Activated T-cell treated with anti-CD3 and anti-CD28 coated beads, Interleukin-2, amount 50 U/mL, for 72 hours (primary cell): ENCODE data around the gene RAP1GAP2. TPM values are rescaled to one million over a fixed set of nuclear protein-coding genes. Genes with fewer than 3 reads are reported as not detected.
"Not testable (repeated sequence)": the region's sequence is repeated elsewhere in the genome, so short reads cannot be mapped to it uniquely, and the experiment has no call there.

Source experiments
- ATAC-seq, 2 donors: fragments of 150-1000 bp; cut with Tn5 transposase; replicated peaks in 1 of 2; 2 replicates each; pipeline ENCODE4 v1.10.0; 2021; ENCODE audit warnings: moderate library complexity in 2 of 2, mild to moderate bottlenecking in 1 of 2
- DNase-seq, 2 donors: peaks; one replicate each; pipeline ENCODE4 v3.0.0; 2021 to 2022; ENCODE audit warnings: mixed read lengths in 1 of 2
- H3K27ac Mint-ChIP-seq: one replicate; pipeline ENCODE4 v1.8.0; 2022; ENCODE audit warnings: mild to moderate bottlenecking, moderate library complexity, mixed read lengths
- H3K27me3 Mint-ChIP-seq: one replicate; pipeline ENCODE4 v1.8.0; 2022; ENCODE audit warnings: low read depth, mixed read lengths
- H3K36me3 Mint-ChIP-seq, 2 donors: one replicate each; pipeline ENCODE4 v1.8.0; 2022; ENCODE audit warnings: mixed read lengths in 2 of 2, mild to moderate bottlenecking in 1 of 2; ENCODE audit not compliant: insufficient read depth in 2 of 2
- H3K4me1 Mint-ChIP-seq: one replicate; pipeline ENCODE4 v1.8.0; 2022; ENCODE audit warnings: low read depth, mixed read lengths
- H3K4me3 Mint-ChIP-seq, 2 donors: one replicate each; pipeline ENCODE4 v1.8.0; 2022; ENCODE audit warnings: mild to moderate bottlenecking in 2 of 2, mixed read lengths in 2 of 2, moderate library complexity in 2 of 2
- H3K9me3 Mint-ChIP-seq, 2 donors: one replicate each; pipeline ENCODE4 v1.8.0; 2022; ENCODE audit warnings: mixed read lengths in 2 of 2
- total RNA-seq, 2 donors: library from RNA; stranded (reverse); gene quantifications; one replicate each; pipeline ENCODE4 v1.2.3, GENCODE V29; 2022

The RAP1GAP2 gene
- total RNA-seq, 2 donors from 2014 or later: 0.50 to 3.1 TPM

DNA sequence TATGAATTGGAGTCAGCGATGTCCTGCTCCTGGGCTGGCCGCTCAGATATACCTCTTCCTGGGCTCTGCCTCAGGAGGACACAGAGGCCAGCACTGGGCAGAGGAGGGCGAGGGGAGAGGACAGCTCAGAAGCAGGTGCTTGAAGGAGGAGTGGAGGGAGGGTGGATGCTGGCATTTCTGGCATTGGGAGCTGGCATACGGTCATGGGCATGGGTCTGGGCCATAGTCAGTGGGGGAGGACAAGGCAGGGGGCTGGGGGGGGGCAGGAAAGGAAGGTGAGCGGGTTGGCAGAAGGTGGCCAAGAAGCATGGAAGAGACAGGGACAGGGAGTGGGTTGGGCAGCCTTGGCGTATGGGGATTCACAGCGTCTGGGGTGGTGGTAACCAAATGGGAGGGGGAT is 16.7 kb upstream of the RAP1GAP2 start:
- ATAC-seq: no peak
- Mint-ChIP-seq H3K4me3 (no peak overlapping the region), H3K9me3 (no peaks in the 10 kb centered on the region), H3K27ac (no peak overlapping the region), H3K36me3 (no peaks in the 10 kb centered on the region), H3K4me1 (peaks cover 4% of the 10 kb centered on the region), H3K27me3 (peaks cover 29% of the 10 kb centered on the region)
- no peak for DNase-seq

DNA sequence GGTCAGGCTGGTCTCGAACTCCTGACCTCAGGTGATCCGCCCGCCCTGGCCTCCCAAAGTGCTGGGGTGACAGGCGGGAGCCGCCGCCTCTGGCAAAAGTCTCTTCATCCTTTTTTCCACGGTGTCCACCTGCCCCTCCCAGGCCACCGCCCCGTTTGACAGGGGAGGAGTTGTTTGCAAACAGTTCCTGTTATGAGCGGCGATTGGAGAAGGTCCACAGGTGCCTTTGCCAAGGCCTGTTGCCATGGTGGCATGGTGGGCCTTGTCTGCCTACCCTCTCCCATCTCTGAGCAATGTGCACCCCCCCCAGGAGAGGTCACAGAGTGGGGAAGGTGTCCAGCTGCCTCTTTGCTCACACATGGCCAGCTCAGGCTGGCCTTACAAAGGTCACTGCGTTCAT is 16.0 kb upstream of the RAP1GAP2 start:
- Mint-ChIP-seq H3K27ac (no peak overlapping the region), H3K27me3 (peaks cover 24% of the 10 kb centered on the region), H3K4me3 (no peak overlapping the region), H3K9me3 (no peaks in the 10 kb centered on the region), H3K4me1 (peaks cover 4% of the 10 kb centered on the region), H3K36me3 (no peaks in the 10 kb centered on the region)
- DNase-seq: no peak
- ATAC-seq: no peak

DNA sequence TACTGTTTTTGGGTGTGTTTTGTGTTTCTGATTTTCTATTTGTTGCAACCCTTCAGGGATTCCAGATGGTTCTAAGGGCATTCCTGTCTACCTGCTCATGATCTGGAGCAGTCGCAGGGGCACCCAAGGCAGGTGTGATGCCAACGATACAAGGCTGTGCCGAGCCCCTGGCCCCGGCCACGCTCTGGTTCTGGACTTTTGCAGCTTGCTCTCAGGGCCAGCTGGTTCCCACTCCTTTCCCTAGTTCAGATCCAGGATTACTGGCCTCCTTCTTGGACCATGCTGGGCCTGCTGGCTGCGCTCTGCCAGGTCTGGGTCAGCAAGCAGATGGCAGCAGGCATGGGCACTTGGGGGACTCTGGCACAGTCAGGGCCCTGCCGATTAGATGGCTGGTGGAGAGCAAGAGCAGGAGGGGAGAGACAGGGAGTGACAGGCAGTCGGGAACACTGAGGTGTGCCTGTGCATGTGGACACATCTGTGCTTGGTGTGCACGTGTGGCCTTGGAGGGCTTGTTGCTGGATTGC is 15.2 kb upstream of the RAP1GAP2 start:
- Mint-ChIP-seq H3K36me3 (no peaks in the 10 kb centered on the region), H3K27me3 (peaks cover 18% of the 10 kb centered on the region), H3K4me3 (no peak overlapping the region), H3K4me1 (peaks cover 4% of the 10 kb centered on the region), H3K9me3 (no peaks in the 10 kb centered on the region), H3K27ac (no peak overlapping the region)
- ATAC-seq (no peak), DNase-seq (no peak)

DNA sequence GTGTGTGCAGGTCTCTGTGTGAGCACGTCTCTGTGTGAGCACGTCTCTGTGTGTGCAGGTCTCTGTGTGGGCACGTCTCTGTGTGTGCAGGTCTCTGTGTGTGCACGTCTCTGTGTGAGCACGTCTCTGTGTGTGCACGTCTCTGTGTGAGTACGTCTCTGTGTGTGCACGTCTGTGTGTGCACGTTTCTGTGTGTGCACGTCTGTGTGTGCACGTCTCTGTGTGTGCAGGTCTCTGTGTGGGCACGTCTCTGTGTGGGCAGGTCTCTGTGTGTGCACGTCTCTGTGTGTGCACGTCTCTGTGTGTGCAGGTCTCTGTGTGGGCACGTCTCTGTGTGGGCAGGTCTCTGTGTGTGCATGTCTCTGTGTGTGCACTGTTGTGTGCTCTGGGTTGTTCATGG is 14.6 kb upstream of the RAP1GAP2 start:
- not testable (repeated sequence) for ATAC-seq, H3K36me3 Mint-ChIP-seq, H3K4me1 Mint-ChIP-seq

DNA sequence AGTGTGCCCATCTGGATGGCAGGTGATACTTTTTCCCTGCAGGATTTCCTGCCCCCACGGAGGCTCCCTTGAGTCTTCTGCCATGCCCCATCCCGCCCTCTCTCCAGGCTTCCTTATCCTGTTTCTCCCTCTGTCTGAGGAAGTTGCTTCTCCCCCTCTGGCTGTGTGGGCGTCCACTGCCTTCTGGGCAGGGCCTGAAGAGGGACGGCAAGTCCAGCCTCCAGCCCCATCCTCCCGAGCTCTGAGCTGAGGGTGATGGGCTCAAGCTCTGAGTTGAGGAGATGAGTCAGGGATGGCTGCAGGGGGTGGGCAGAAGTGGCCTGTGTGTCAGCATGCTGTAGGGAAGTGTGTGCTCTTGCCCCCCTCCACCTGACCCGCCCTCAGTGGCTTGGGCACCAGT is 14.2 kb upstream of the RAP1GAP2 start:
- DNase-seq (no peak), ATAC-seq (no peak)
- Mint-ChIP-seq H3K27ac (no peak overlapping the region), H3K27me3 (peaks cover 14% of the 10 kb centered on the region), H3K9me3 (no peaks in the 10 kb centered on the region), H3K36me3 (no peaks in the 10 kb centered on the region), H3K4me3 (no peak overlapping the region), H3K4me1 (peaks cover under 1% of the 10 kb centered on the region)

More for the DNA sequence above, 14.6 kb upstream of the RAP1GAP2 start:
- not testable (repeated sequence) for H3K27ac Mint-ChIP-seq, H3K4me3 Mint-ChIP-seq, DNase-seq, H3K9me3 Mint-ChIP-seq
- peaks cover 18% of the 10 kb centered on the region for H3K27me3 Mint-ChIP-seq

DNA sequence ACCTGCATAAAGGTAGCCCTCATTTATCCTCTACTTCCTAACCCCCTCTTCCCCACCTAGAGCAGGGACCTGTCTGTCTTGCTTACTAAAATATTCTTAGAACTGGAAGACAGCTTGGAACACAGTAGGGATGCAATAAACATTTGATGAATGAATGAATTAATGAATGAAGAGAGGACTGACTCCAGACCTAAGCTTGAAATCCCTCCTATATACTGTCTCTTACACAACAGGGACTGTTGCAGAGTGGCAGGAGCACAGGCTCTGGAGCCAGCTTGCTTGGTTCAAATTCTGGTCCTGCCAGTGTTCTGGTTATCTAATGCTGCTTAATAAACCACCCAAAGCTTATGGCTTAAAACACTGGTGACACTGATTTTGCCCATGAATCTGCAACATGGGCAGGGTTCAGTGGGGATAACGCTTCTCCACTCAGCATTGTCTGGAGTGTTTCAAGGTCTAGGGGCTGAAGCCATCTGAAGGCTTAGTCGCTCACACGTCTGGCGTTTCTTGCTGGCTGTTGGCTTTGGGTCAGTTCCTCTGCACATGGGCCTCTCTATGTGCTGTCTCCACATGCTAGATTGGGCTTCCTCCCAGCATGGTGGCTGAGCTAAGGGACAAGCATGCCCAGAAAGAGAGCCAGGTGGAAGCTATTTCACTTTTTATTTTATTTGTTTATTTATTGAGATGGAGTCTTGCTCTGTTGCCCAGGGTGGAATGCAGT is 12.8 kb upstream of the RAP1GAP2 start:
- ATAC-seq (no peak), DNase-seq (no peak)
- H3K27me3 Mint-ChIP-seq: peaks cover 5% of the 10 kb centered on the region
- no peak overlapping the region for H3K4me3 Mint-ChIP-seq
- no peaks in the 10 kb centered on the region for H3K4me1 Mint-ChIP-seq
- H3K27ac Mint-ChIP-seq: no peak overlapping the region
- no peaks in the 10 kb centered on the region for H3K36me3 Mint-ChIP-seq
- no peaks in the 10 kb centered on the region for H3K9me3 Mint-ChIP-seq

DNA sequence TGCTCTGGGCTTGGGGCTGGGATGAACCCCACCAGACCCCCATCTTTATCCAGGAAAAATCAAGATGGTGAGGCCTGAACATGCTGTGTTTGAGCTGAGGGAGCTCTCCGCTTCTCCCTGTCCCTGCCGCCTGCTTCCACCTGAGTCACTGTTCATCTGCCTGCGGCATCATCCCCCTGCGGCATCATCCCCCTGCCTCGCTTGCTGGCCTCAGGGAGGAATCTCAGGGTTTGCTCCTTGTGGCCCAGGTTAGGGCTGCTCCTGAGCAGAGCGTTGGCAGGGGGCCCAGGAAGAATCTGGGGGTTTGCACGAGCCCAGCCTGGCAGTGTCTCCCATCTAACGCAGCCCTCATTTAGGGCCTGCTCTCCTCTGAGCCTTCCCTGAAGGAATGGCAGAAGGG is 11.4 kb upstream of the RAP1GAP2 start:
- Mint-ChIP-seq H3K9me3 (no peaks in the 10 kb centered on the region), H3K27me3 (peaks cover 3% of the 10 kb centered on the region), H3K4me3 (no peak overlapping the region), H3K27ac (no peak overlapping the region), H3K36me3 (no peaks in the 10 kb centered on the region), H3K4me1 (no peaks in the 10 kb centered on the region)
- ATAC-seq (no peak), DNase-seq (no peak)

DNA sequence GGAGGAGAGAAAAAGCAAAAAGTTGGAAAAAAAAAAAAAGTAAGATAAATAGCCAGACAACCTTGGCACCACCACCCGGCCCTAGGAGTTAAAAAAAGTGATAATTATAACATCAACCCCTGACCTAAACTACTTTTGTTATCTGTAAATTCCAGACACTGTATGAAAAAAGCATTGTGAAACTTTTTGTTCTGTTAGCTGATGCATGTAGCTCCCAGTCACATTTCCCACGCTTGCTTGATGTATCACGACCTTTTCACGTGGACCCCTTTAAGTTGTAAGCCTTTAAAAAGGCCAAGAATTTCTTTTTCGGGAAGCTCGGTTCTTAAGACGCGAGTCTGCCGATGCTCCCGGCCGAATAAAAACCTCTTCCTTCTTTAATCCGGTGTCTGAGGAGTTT is 10.9 kb upstream of the RAP1GAP2 start:
- H3K9me3 Mint-ChIP-seq, DNase-seq, H3K4me3 Mint-ChIP-seq, H3K27ac Mint-ChIP-seq, H3K4me1 Mint-ChIP-seq, ATAC-seq, H3K36me3 Mint-ChIP-seq, H3K27me3 Mint-ChIP-seq: not testable (repeated sequence)

DNA sequence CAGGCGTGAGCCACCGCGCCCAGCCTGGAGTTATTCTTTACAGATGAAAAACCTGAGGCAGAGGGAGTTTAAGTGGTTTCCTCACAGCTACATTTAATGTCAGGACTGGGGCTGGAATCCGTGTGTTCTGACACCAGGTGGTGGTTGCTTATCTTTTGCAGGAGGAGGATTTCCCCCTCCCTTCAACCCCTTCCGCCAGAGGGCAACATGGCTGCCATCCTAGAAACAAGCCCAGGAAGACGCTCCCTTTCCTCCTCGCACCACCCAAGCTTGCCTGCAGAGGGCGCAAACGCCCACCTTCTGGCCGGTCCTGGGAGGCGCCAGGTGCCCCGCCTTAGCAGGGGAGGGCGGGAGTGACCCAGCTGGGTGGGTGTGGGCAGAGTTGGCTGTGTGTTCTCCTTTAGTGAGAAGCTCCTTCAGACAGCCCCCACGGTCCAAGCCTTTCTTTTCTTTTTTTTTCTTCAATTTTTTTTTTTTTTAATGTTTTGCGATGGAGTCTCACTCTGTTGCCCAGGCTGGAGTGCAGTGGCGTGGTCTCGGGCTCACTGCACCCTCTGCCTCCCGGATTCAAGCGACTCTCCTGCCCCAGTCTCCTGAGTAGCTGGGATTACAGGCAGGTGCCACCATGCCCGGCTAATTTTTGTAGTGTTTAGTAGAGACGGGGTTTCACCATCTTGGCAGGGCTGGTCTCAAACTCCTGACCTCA is 9.9 kb upstream of the RAP1GAP2 start:
- ATAC-seq (peak; percentile 98 to 99), DNase-seq (peak; percentile 89 to 93)
- Mint-ChIP-seq H3K4me1 (no peaks in the 10 kb centered on the region), H3K4me3 (peak overlapping the region in 1 of 2 donors; percentile 3), H3K27ac (no peak overlapping the region), H3K9me3 (no peaks in the 10 kb centered on the region), H3K36me3 (no peaks in the 10 kb centered on the region), H3K27me3 (peaks cover 14% of the 10 kb centered on the region)

DNA sequence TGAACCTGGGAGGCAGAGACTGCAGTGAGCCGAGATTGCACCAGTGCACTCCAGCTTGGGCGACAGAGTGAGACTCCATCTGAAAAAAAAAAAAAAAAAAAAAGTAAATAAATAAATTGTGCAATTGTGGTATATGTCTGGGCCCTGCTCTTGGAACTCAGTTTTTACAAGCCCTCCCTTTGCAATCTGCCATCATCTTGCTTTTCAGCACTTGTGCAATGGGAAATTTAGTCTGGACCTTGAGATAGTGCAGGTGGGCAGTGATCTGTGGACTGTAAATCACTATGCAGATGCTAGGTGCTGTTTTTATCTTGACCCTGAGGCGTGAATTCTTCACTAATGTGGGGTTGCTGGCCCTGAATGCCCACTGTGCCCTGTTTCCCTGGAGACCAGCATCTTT is 6.5 kb upstream of the RAP1GAP2 start:
- no peak overlapping the region for H3K4me3 Mint-ChIP-seq
- DNase-seq: no peak

DNA sequence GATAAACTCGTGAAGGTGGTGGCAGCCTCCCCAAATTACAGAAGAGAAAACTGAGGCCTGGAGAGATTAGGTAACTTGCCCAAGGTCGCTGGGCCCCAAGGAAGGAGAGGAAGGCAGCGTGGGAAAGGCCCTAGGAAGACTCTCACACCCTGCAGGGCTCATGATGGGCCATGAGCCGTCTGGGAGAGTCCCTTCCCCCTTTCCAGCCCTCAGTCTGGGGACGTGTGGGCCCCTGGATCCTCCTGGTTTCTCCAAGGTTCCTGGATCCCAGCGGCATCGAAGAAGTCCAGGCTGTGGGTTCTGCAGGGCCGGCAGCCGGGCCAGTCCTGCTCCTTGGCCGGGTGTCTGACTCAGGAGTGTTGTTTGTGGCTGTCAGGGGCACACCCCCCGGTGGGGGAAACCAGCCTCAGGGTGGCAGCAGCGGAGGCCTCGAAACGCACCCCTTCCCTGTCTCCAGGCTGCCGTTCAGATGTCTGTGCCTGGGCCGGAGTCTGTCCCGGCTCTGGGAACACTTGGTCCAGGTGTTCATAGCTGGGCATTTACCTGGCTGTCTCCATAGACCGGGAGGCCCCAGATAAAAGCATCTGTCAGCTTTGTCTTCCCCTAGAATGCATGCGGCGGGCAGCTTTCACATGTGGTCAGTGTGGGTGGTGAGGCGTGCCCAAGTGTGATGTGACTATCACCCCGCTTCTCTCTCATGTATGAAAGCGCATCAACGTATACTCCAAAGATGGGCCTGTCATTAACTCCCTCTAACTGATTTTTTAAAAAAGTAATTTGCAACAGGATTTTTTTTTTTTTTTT is 3.7 kb upstream of the RAP1GAP2 start:
- Mint-ChIP-seq H3K27ac (no peak overlapping the region), H3K27me3 (peaks cover 58% of the 10 kb centered on the region), H3K9me3 (no peaks in the 10 kb centered on the region), H3K4me1 (peaks cover 53% of the 10 kb centered on the region), H3K4me3 (peak overlapping the region; percentile 20 to 44), H3K36me3 (no peaks in the 10 kb centered on the region)
- ATAC-seq (peak; percentile 65 to 84), DNase-seq (peak; percentile 81 to 86)

More for the DNA sequence above, 6.5 kb upstream of the RAP1GAP2 start:
- H3K9me3 Mint-ChIP-seq: no peaks in the 10 kb centered on the region
- ATAC-seq: no peak
- peaks cover 32% of the 10 kb centered on the region for H3K27me3 Mint-ChIP-seq
- H3K27ac Mint-ChIP-seq: no peak overlapping the region
- no peaks in the 10 kb centered on the region for H3K36me3 Mint-ChIP-seq
- H3K4me1 Mint-ChIP-seq: peaks cover 25% of the 10 kb centered on the region

DNA sequence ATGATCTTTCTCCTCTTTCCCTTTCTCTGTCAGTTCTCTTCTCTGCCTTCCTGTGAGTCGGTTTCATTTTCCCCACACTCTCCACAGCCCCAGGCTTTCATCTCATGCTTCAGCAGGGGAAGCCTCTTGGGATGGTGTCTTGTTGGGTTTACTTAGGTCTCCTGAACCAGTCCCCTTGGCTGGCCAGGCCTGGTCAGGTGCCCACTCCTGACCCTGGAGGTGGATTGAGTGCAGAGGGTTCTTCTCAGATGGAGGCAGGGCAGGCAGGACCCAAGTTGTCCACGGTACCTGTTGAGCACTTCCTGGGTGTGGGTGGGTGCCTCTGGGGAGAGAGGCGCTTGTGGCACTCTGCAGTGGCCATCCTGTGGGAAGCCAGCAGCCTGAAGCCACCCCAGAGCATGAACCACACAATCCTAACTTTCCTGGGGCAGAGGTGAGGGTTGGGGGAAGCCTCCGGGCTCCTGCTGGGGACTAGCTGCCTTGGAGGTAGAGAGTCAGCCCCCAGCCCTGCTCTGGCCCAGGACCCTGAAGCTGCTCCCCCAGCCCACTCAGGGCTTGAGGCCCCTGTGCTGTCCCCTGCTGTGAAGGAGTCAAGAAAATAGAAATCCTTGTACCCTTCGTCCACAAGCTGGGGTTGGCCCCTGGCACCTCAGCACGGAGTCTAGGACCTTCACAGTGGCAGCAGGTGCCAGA is 2.0 kb upstream of the RAP1GAP2 start:
- Mint-ChIP-seq H3K9me3 (no peaks in the 10 kb centered on the region), H3K27ac (no peak overlapping the region), H3K4me1 (peaks cover 67% of the 10 kb centered on the region), H3K36me3 (no peaks in the 10 kb centered on the region), H3K27me3 (peaks cover 73% of the 10 kb centered on the region), H3K4me3 (peak overlapping the region; percentile 67 to 73)
- ATAC-seq (peak in 1 of 2 donors; percentile 2), DNase-seq (no peak)
